NCI-H526 treated with DMSO at 0.1 percent for 48 hours (cell line): ENCODE results near the gene PARN.
"Not testable (repeated sequence)": the region's sequence is repeated elsewhere in the genome, so short reads cannot be mapped to it uniquely, and the experiment has no call there.

Experiments used
- DNase-seq: peaks from one replicate; lab custom pipeline; 2025; lab: John Stamatoyannopoulos, UW

The PARN gene

GRCh38 chr16:14400978-14401710, 228.9 kb downstream of the PARN start:
- DNase-seq, result not testable (repeated sequence)

GRCh38 chr16:14400285-14400977, 229.6 kb downstream of the PARN start:
- DNase-seq, result no peak

- DNase-seq, result no peak
These were observed 230.4 kb downstream of the PARN start for GRCh38 chr16:14399378-14400284.

GRCh38 chr16:14398014-14398717, 231.9 kb downstream of the PARN start:
- DNase-seq, result no peak

GRCh38 chr16:14395710-14396304, 234.3 kb downstream of the PARN start:
- not testable (repeated sequence) for DNase-seq

- no peak for DNase-seq
These were observed 235.2 kb downstream of the PARN start for GRCh38 chr16:14394834-14395233.

- no peak for DNase-seq
These were observed 237.1 kb downstream of the PARN start for GRCh38 chr16:14392960-14393359.

- DNase-seq, result no peak
These were observed 240.7 kb downstream of the PARN start for GRCh38 chr16:14389359-14389758.

GRCh38 chr16:14388243-14388642, 241.8 kb downstream of the PARN start:
- DNase-seq, result no peak

- DNase-seq, result no peak
These were observed 243.9 kb downstream of the PARN start for GRCh38 chr16:14386115-14386514.
